GM12878 (cell line): Measurements from ENCODE around the gene SUCO. TPM values are rescaled to one million over a fixed set of nuclear protein-coding genes. Genes with fewer than 3 reads are reported as not detected.

ENCODE experiments used
- ATAC-seq: fragments of 200-7000 bp; cut with Tn5 transposase; 3 replicates; pipeline ENCODE4 v1.9.1; 2020; ENCODE audit warnings: mild to moderate bottlenecking, moderate library complexity
- BruUV-seq: library from RNA; stranded (reverse); fragments of 400-500 nt; replicated peaks from 2 replicates; lab custom pipeline; 2021; lab: Mats Ljungman, UMichigan
- CTCF ChIA-PET: fragments of 300-600 bp; sonication (Branson Sonifier 250); formaldehyde crosslinking; extraction: SDS; loops from one replicate; lab custom pipeline; 2021; ENCODE audit warnings: inconsistent platforms; lab: Yijun Ruan, JAX
- POLR2A ChIA-PET: fragments of 350-600 bp; formaldehyde crosslinking; extraction: SDS; loops from one replicate; lab custom pipeline; 2021; ENCODE audit warnings: inconsistent platforms; lab: Charles Lee
- RAD21 ChIA-PET: fragments of 300-600 bp; sonication (Branson Sonifier 250); formaldehyde crosslinking; loops from one replicate; lab custom pipeline; 2023; ENCODE audit warnings: antibody characterized with exemption; ENCODE audit not compliant: unreplicated experiment; lab: Charles Lee
- SMC1A ChIA-PET: fragments of 300-600 bp; sonication (Branson Sonifier 250); formaldehyde crosslinking; loops from one replicate; lab custom pipeline; 2023; ENCODE audit not compliant: unreplicated experiment, uncharacterized antibody; lab: Charles Lee
- DNase-seq: peaks from one replicate; pipeline ENCODE4 v3.0.0-alpha.2; 2011; ENCODE audit warnings: low read depth, low spot score
- FAIRE-seq: peaks from 3 replicates; lab custom pipeline; 2011; peaks lifted over from hg19 to GRCh38; lab: Jason Lieb, UNC
- H2AFZ ChIP-seq: 2 replicates; pipeline ENCODE4 v1.6.0; 2011; ENCODE audit warnings: low read depth, low read length, control low read depth; ENCODE audit not compliant: control insufficient read depth
- H3K27ac ChIP-seq: 2 replicates; pipeline ENCODE4 v1.5.1; 2011; ENCODE audit warnings: control low read depth; ENCODE audit not compliant: control insufficient read depth, insufficient read depth
- H3K27me3 ChIP-seq, 2 experiments: replicated peaks in 1 of 2; 2 replicates each; pipeline versions ENCODE4 v1.6.0 to v1.6.1; 2011; ENCODE audit warnings: low read length in 1 of 2; ENCODE audit not compliant: control insufficient read depth in 2 of 2, insufficient read depth in 2 of 2
- H3K36me3 ChIP-seq, 2 experiments: 2 replicates each; pipeline ENCODE4 v1.5.1; 2011; ENCODE audit warnings: low read length in 1 of 2; ENCODE audit not compliant: control insufficient read depth in 2 of 2, insufficient read depth in 2 of 2
- H3K4me1 ChIP-seq: 2 replicates; pipeline ENCODE4 v1.6.1; 2011; ENCODE audit warnings: mild to moderate bottlenecking, low read length, moderate library complexity, mixed read lengths; ENCODE audit not compliant: control insufficient read depth, insufficient read depth
- H3K4me2 ChIP-seq: 2 replicates; pipeline ENCODE4 v1.6.0; 2011; ENCODE audit warnings: control low read depth; ENCODE audit not compliant: control insufficient read depth, insufficient read depth
- H3K4me3 ChIP-seq: fragments of 200-600 bp; sonication (generic); 2 replicates; pipeline ENCODE4 v1.5.1; 2016
- H3K79me2 ChIP-seq: 2 replicates; pipeline ENCODE4 v1.6.0; 2011; ENCODE audit warnings: low read length; ENCODE audit not compliant: control insufficient read depth, insufficient read depth
- H3K9ac ChIP-seq: 2 replicates; pipeline ENCODE4 v1.8.0; 2011; ENCODE audit warnings: low read length, control low read depth, mixed read lengths; ENCODE audit not compliant: control insufficient read depth, insufficient read depth
- H3K9me3 ChIP-seq: replicated peaks from 3 replicates; pipeline ENCODE4 v1.5.1; 2011; ENCODE audit warnings: mild to moderate bottlenecking, low read length; ENCODE audit not compliant: control insufficient read depth, insufficient read depth
- H4K20me1 ChIP-seq: 2 replicates; pipeline ENCODE4 v1.6.0; 2011; ENCODE audit not compliant: control insufficient read depth, insufficient read depth
- ETV6 ChIP-seq, 2 experiments: fragments of 450-650 bp in 1 of 2; IDR thresholded peaks in 1 of 2; conservative IDR thresholded peaks in 1 of 2; 2 replicates each; pipeline ENCODE4 v1.6.1; 2014; ENCODE audit warnings: antibody characterized with exemption in 1 of 2, borderline replicate concordance in 1 of 2, low read depth in 1 of 2, mild to moderate bottlenecking in 1 of 2, moderate library complexity in 1 of 2
- FOXM1 ChIP-seq: IDR thresholded peaks from 2 replicates; pipeline ENCODE4 v1.6.1; 2012; ENCODE audit warnings: low read depth, mild to moderate bottlenecking, inconsistent platforms, low read length, moderate library complexity
- HSF1 ChIP-seq: fragments of 150-350 bp; IDR thresholded peaks from 2 replicates; pipeline ENCODE4 v1.6.1; 2014; ENCODE audit warnings: mild to moderate bottlenecking, low read depth, low read length
- MYC ChIP-seq: IDR thresholded peaks from 2 replicates; pipeline ENCODE4 v1.6.1; 2011; ENCODE audit warnings: mild to moderate bottlenecking, low read length, moderate library complexity, inconsistent platforms; ENCODE audit not compliant: insufficient read depth, insufficient replicate concordance, insufficient read length, severe bottlenecking
- POU2F2 ChIP-seq: IDR thresholded peaks from 3 replicates; pipeline ENCODE4 v1.6.1; 2011; ENCODE audit warnings: low read depth, mild to moderate bottlenecking, low read length, borderline replicate concordance
- ZZZ3 ChIP-seq: IDR thresholded peaks from 2 replicates; pipeline ENCODE4 v1.6.1; 2011; ENCODE audit warnings: low read depth; ENCODE audit not compliant: control insufficient read depth, insufficient read length
- WGBS: methylation state at CpG from one replicate; pipeline ENCODE4 v1.1.6; 2016; ENCODE audit warnings: low lambda C conversion rate; ENCODE audit not compliant: insufficient replicate concordance, insufficient coverage; ENCODE audit errors: missing lambda C conversion rate; 5-methylcytosine and 5-hydroxymethylcytosine counted together
- in situ Hi-C: fragments of 300-500 bp; cut with MboI; formaldehyde crosslinking; loops from 9 replicates; pipeline ENCODE4 v1.14.3; 2018; ENCODE audit warnings: mixed read lengths
- intact Hi-C: fragments of 100-400 bp; cut with micrococcal nuclease; formaldehyde crosslinking; loops from one replicate; pipeline ENCODE4 v1.14.2; 2022; ENCODE audit not compliant: unreplicated experiment
- polyA plus RNA-seq, 11 experiments: library from polyadenylated mRNA; depleted of rRNA in 4 of 11; unstranded in 6 of 11; stranded (reverse) in 5 of 11; fragments of >200 nt; fragmentation: Nextera tagmentation in 4 of 11; fragmentation: Illumina TruSeq in 1 of 11; extraction: Ambion mirVana in 4 of 11; extraction: Trizol in 1 of 11; gene quantifications; 1 replicate in 1 of 11; 2 replicates in 10 of 11; pipeline versions ENCODE4 v1.2.1 to v1.2.3, GENCODE V29; 2011 to 2016; ENCODE audit warnings: inconsistent platforms in 2 of 11, missing spikeins in 2 of 11, low read depth in 1 of 11
- total RNA-seq, 4 experiments: library from RNA; depleted of rRNA in 3 of 4; stranded (reverse); fragments of >200 nt in 3 of 4; fragmentation: Illumina TruSeq in 1 of 4; extraction: Trizol in 1 of 4; gene quantifications; 2 replicates each; pipeline versions ENCODE4 v1.2.1 to v1.2.3, GENCODE V29; 2013 to 2021

Gene SUCO
- total and polyA plus RNA-seq, 10 of the 15 experiments (the other 5 are each of a cell fraction or from before 2014, with no cell fraction given) = 1.7 to 15.3 (median 8.4) TPM

DNA sequence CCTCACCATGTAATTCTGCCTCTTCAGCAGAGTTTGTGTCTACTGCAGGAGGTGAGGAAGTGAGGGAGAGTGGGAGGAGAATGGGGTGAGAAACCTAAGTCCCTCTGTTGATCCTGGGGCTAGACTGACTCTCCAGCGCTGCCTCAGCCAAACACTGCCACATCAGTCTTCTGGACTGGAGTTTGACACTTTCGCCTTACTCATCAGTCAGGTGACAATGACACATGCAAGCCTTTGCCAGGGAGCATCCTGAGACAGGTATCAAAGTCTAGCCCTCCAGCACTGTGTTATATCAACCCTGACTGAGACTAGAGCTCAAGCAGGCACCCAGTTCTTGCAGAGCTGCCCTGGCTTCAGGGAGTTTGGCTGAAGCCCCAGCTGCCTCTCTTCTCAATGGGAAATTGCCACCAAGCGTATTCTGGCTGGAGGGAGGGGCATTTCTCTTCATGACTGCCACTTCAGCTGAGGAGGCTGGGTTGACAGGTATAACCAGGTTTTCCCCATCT lies 33.3 kb upstream of the SUCO start:
- DNase-seq (no peak), FAIRE-seq (no peak), ATAC-seq (no peak; the same call in 2 of the 3 replicates)
- Histone ChIP-seq H3K79me2 (no peaks in the 10 kb centered on the region), H3K4me2 (no peak overlapping the region), H3K9ac (no peak overlapping the region), H3K4me3 (no peak overlapping the region), H3K27ac (no peak overlapping the region), H4K20me1 (no peaks in the 10 kb centered on the region), H3K9me3 (no peaks in the 10 kb centered on the region), H3K36me3 (no peaks in the 10 kb centered on the region), H3K4me1 (no peaks in the 10 kb centered on the region), H3K27me3 (no peaks in the 10 kb centered on the region; a peak in 1 of 4 replicates), H2AFZ (no peak overlapping the region)
- RAD21 ChIA-PET = no interaction called here
- in situ Hi-C loops = no loop called here
- POLR2A ChIA-PET = no interaction called here
- 28% methylated on average over 3 of the region's 3 CpGs for WGBS
- BruUV-seq = no TSS peak
- intact Hi-C loops = no loop called here
- SMC1A ChIA-PET = no interaction called here
- TF ChIP-seq ZZZ3 (no peak), ETV6 (conservative IDR thresholded peaks at IDR 0.05 in 1 of 2, IDR thresholded peaks at IDR 0.05 in 1 of 2; ENCODE audit: borderline replicate concordance in 1 of 2, low read depth in 1 of 2) (no peak), POU2F2 (no peak), FOXM1 (no peak), HSF1 (no peak), MYC (no peak)
- CTCF ChIA-PET = no interaction called here
